Measurements from ENCODE around the gene OSM.

OSM gene

DNA sequence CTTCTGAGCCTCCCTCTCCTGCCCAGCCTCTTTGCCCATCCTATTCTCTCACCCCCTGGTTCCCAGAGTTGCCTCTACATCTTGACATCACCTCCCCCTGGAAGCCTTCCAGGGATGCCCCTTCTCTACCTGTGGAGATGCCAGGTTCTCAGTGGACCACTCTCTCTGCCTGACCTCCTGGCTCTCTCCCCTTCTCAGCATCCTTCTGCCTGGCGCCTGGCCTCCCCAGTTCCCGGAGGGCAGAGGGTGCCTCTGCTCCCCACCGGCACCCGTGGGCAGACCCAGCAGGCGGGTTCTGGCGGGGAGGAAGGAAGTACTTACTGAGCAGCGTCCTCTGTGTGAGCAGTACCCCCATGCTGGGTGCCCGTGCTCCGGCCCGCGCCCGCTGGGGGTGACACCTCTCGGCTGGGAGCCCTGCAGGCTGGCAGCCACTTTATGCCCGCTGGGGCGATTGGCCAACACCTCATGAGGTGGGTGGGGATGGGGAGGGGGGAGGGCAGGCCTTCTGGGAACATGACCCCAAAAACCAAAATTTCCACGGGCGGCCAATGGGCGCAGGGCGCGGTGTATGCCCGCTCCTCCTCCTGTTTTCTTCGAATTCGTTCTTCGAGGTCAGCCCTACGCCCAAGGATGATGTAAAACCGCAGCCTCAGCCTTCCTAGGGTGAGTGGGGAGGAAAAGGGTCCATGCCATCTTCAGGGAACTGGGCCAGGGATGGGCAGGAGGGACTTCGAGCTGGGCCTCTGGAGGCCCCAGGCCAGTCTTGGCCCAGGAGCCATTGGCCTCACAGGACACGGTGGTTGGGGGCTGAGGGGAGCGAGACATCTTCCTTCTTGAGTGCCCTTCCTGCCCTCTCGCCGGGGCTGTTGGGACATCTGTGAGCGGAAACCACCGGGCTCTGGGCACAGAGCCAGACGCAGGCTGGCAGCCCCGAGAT is at the start of gene OSM:
OSM (minus strand) TSS at position 407 of the 937 bp plus-strand sequence; CDS start at position 355, 52 bp downstream.
- no peak within 1 kb of the TSS for H3K4me3 ChIP-seq (ENCODE audit: control insufficient read depth, low read depth, low read length)
- TF ChIP-seq, protein P1, sequence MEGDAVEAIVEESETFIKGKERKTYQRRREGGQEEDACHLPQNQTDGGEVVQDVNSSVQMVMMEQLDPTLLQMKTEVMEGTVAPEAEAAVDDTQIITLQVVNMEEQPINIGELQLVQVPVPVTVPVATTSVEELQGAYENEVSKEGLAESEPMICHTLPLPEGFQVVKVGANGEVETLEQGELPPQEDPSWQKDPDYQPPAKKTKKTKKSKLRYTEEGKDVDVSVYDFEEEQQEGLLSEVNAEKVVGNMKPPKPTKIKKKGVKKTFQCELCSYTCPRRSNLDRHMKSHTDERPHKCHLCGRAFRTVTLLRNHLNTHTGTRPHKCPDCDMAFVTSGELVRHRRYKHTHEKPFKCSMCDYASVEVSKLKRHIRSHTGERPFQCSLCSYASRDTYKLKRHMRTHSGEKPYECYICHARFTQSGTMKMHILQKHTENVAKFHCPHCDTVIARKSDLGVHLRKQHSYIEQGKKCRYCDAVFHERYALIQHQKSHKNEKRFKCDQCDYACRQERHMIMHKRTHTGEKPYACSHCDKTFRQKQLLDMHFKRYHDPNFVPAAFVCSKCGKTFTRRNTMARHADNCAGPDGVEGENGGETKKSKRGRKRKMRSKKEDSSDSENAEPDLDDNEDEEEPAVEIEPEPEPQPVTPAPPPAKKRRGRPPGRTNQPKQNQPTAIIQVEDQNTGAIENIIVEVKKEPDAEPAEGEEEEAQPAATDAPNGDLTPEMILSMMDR (IDR thresholded peaks at IDR 0.05; ENCODE audit: control insufficient read depth, insufficient read depth, low read depth, low read length, missing control alignments) = no peak
- no peak for DNase-seq (ENCODE audit: low read depth)

DNA sequence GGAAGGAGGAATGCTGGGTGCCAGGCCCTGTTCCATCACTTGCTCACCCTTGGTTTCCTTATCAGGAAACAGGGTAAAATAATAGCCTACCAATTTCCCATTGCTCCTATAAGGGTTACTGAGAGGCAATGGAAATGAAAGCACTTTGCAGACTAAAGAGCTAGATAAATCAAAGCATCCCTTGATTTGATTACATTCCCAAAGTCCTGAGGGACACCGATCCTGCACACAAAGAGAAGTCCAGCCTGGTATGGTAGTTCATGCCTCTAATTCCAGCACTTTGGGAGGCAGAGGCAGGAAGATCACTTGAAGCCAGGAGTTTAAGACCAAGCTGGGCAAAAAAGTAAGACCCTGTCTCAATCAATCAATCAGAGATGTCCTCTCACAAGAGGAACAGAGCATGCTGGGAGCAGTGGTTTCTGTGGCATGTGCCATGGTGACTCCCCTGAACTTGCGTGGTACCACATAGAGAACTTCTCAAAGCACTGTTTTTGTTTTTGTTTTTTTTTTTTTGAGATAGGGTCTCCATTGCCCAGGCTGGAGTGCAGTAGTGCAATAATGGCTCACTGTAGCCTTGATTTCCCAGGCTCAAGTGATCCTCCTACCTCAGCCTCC is 49.4 kb upstream of the OSM start:
- TF ChIP-seq, protein P1 (IDR thresholded peaks at IDR 0.05; ENCODE audit: control insufficient read depth, insufficient read depth, low read depth, low read length, missing control alignments) = no peak
- no peak overlapping the region for H3K4me3 ChIP-seq (ENCODE audit: control insufficient read depth, low read depth, low read length)
- DNase-seq (ENCODE audit: low read depth) = no peak

DNA sequence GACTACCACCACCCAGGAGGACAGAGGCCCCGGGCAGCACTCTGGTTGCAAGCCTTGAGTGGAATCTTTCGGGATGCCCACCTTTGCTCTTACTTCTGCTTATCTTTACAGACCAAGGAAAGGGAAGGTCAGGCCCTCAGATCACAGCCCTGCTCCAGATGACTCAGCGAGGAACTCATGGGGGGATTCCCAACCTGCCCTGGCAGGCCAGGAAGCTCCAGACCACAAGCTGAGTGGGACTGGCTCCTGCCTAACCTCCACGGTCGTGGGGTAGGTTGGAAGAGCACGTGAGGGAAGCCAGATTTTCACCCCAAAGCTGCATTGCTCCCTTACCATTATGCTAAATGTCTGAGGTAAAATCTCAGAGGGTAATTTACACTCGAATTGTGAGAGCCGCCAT is 48.3 kb upstream of the OSM start:
- H3K4me3 ChIP-seq (ENCODE audit: control insufficient read depth, low read depth, low read length) = no peak overlapping the region
- no peak for DNase-seq (ENCODE audit: low read depth)
- TF ChIP-seq, protein P1 (IDR thresholded peaks at IDR 0.05; ENCODE audit: control insufficient read depth, insufficient read depth, low read depth, low read length, missing control alignments) = no peak

DNA sequence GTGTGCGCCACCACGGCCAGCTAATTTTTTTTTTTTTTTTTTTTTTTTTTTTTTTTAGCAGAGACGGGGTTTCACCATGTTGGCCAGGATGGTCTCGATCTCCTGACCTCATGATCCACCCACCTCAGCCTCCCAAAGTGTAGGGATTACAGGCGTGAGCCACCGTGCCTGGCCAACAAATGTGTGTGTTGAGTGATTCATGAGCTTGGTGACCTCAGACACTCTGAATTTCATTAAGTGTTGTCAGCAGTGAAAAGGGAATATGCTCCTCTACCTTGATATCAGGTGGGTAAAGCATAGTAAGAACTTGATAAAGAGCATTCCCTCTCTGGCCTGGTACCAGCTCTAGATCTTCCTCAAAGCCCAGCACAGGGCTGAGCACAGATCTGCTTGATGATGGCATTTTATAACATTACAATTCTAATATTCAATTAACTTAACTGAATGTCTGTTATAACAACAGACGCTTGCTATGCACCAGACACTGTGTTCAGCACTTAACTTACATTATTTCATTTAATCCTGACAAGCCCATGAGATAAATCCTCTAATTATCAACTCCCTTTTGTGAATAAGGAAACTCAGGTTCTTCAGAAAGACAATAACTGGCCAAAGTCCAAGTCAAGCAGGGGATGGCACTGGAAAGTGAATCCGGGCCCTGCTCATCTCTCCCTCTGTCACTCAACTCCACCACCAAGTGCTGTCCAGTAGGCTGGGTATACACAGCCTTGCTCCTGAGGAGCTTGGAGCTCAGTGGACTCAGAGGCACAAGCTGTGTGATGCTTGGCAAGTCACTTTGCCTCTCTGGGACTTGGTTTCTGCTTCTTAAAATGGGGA is 47.1 kb upstream of the OSM start:
- no peak for DNase-seq (ENCODE audit: low read depth)
- H3K4me3 ChIP-seq (ENCODE audit: control insufficient read depth, low read depth, low read length) = no peak overlapping the region
- TF ChIP-seq, protein P1 (IDR thresholded peaks at IDR 0.05; ENCODE audit: control insufficient read depth, insufficient read depth, low read depth, low read length, missing control alignments) = no peak

DNA sequence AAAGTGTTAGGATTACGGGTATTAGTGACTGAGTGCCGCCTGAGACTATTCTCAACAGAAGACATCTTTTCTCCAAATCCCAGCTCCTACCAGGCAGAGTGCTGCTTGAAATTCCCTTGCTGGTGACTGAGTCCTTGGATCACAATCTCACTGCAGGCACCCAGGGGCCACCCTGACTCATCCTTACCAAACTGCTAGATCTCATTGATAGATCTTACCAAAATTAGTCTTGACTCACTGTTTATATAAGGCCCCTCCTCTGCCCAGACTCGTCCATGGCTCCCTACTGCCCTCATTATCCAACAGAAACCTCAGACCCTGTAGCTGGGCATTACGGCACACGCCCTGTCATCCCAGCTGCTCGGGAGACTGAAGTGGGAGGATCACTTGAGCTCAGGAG is 45.4 kb upstream of the OSM start:
- TF ChIP-seq, protein P1 (IDR thresholded peaks at IDR 0.05; ENCODE audit: control insufficient read depth, insufficient read depth, low read depth, low read length, missing control alignments) = no peak
- no peak for DNase-seq (ENCODE audit: low read depth)
- H3K4me3 ChIP-seq (ENCODE audit: control insufficient read depth, low read depth, low read length) = no peak overlapping the region

Measured in AG09309 (cell line).